Measurements from ENCODE around the gene SNED1. TPM values are rescaled to one million over a fixed set of nuclear protein-coding genes. Genes with fewer than 3 reads are reported as not detected.

The SNED1 gene
- total and polyA plus RNA-seq, 2 experiments from 2014 or later: 1.5 to 2.8 TPM

- TF ChIP-seq ZNF462 (CRISPR knock-in tag; IDR thresholded peaks at IDR 0.05): no peak
- no peak for TF ChIP-seq ZNF114 (CRISPR knock-in tag; IDR thresholded peaks at IDR 0.05)
Observed at GRCh38 chr2:240952496-240953246, 45.7 kb upstream of the SNED1 start (continued).

- Histone ChIP-seq H3K9me2 (ENCODE audit: insufficient read depth) (no peaks in the 10 kb centered on the region), H4K20me1 (replicated peaks; ENCODE audit: insufficient read depth) (no peaks in the 10 kb centered on the region), H3K27me3 (ENCODE audit: insufficient read depth) (no peaks in the 10 kb centered on the region), H3K4me1 (ENCODE audit: insufficient read depth) (no peaks in the 10 kb centered on the region), H3K27ac (ENCODE audit: low read depth) (no peak overlapping the region), H2AFZ (no peak overlapping the region), H3K4me2 (no peak overlapping the region), H3F3A (replicated peaks; ENCODE audit: low read depth) (no peaks in the 10 kb centered on the region), H3K36me3 (ENCODE audit: insufficient read depth) (no peaks in the 10 kb centered on the region), H3K4me3 (no peak overlapping the region), H3K79me2 (replicated peaks; ENCODE audit: insufficient read depth) (no peaks in the 10 kb centered on the region)
- ATAC-seq: no peak
- Mint-ChIP-seq H3K4me1 (peaks cover 16% of the 10 kb centered on the region), H3K27ac (no peak overlapping the region), H3K27me3 (ENCODE audit: insufficient read depth, low read depth, poor library complexity) (peaks cover 11% of the 10 kb centered on the region), H3K36me3 (ENCODE audit: low read depth) (no peaks in the 10 kb centered on the region), H3K9me3 (no peaks in the 10 kb centered on the region), H3K4me3 (no peak overlapping the region)
- DNase-seq (ENCODE audit: low spot score): no peak
- TF ChIP-seq ZNF114 (CRISPR knock-in tag; IDR thresholded peaks at IDR 0.05): no peak
Observed at GRCh38 chr2:240953426-240954410, 44.7 kb upstream of the SNED1 start.

Measured in GM23338 (cell line).